DND-41 (cell line): Measurements from ENCODE around the gene ZNF132.
A peak's percentile ranks its signal among the peaks of the same experiment; 100 is the strongest.

Experiments used
- ATAC-seq: fragments of 200-7000 bp; cut with Tn5 transposase; 3 replicates; pipeline ENCODE4 v1.9.1; 2021; ENCODE audit warnings: low read depth; ENCODE audit not compliant: insufficient read depth
- DNase-seq: peaks from one replicate; pipeline ENCODE4 v3.0.0-alpha.2; 2020
- H2AFZ ChIP-seq: 2 replicates; pipeline ENCODE4 v1.6.0; 2012; ENCODE audit warnings: low read depth, low read length
- H3K27ac ChIP-seq: 2 replicates; pipeline ENCODE4 v1.5.1; 2012; ENCODE audit warnings: low read length, inconsistent platforms
- H3K27me3 ChIP-seq: fragments of 200-600 bp; sonication (generic); 2 replicates; pipeline ENCODE4 v1.6.0; 2012; ENCODE audit warnings: low read length, mild to moderate bottlenecking, inconsistent platforms; ENCODE audit not compliant: insufficient read depth, poor library complexity
- H3K36me3 ChIP-seq: 2 replicates; pipeline ENCODE4 v1.5.1; 2012; ENCODE audit warnings: low read length, inconsistent platforms; ENCODE audit not compliant: insufficient read depth
- H3K4me1 ChIP-seq: 2 replicates; pipeline ENCODE4 v1.5.1; 2012; ENCODE audit warnings: mild to moderate bottlenecking, low read length; ENCODE audit not compliant: insufficient read depth
- H3K4me2 ChIP-seq: 2 replicates; pipeline ENCODE4 v1.6.0; 2012; ENCODE audit warnings: mild to moderate bottlenecking, moderate library complexity, low read length, inconsistent platforms; ENCODE audit not compliant: insufficient read depth
- H3K4me3 ChIP-seq, 2 experiments: fragments of 200-600 bp in 1 of 2; shearing (Covaris generic) in 1 of 2; 2 replicates each; pipeline ENCODE4 v1.5.1; 2012 to 2016; ENCODE audit warnings: inconsistent platforms in 2 of 2, low read length in 2 of 2, mild to moderate bottlenecking in 2 of 2, low read depth in 1 of 2, moderate library complexity in 1 of 2
- H3K79me2 ChIP-seq: 2 replicates; pipeline ENCODE4 v1.6.0; 2012; ENCODE audit warnings: low read length, inconsistent platforms; ENCODE audit not compliant: insufficient read depth
- H3K9ac ChIP-seq: 2 replicates; pipeline ENCODE4 v1.6.0; 2012; ENCODE audit warnings: low read depth, mild to moderate bottlenecking, inconsistent platforms, low read length, moderate library complexity
- H3K9me3 ChIP-seq: 2 replicates; pipeline ENCODE4 v1.5.1; 2012; ENCODE audit warnings: low read length, moderate library complexity, mild to moderate bottlenecking, inconsistent platforms; ENCODE audit not compliant: insufficient read depth, severe bottlenecking
- H4K20me1 ChIP-seq: 2 replicates; pipeline ENCODE4 v1.6.0; 2012; ENCODE audit warnings: low read length; ENCODE audit not compliant: insufficient read depth
- CTCF ChIP-seq: IDR thresholded peaks from 2 replicates; pipeline ENCODE4 v1.5.1; 2012; ENCODE audit warnings: borderline replicate concordance, low read length, moderate library complexity, mild to moderate bottlenecking; ENCODE audit not compliant: poor library complexity, severe bottlenecking; ENCODE audit errors: extremely low read depth
- EZH2 ChIP-seq: IDR thresholded peaks from 3 replicates; pipeline ENCODE4 v1.6.1; 2012; ENCODE audit warnings: borderline replicate concordance, low read depth, mild to moderate bottlenecking, moderate library complexity, low read length, inconsistent platforms; ENCODE audit not compliant: severe bottlenecking

The ZNF132 gene

DNA sequence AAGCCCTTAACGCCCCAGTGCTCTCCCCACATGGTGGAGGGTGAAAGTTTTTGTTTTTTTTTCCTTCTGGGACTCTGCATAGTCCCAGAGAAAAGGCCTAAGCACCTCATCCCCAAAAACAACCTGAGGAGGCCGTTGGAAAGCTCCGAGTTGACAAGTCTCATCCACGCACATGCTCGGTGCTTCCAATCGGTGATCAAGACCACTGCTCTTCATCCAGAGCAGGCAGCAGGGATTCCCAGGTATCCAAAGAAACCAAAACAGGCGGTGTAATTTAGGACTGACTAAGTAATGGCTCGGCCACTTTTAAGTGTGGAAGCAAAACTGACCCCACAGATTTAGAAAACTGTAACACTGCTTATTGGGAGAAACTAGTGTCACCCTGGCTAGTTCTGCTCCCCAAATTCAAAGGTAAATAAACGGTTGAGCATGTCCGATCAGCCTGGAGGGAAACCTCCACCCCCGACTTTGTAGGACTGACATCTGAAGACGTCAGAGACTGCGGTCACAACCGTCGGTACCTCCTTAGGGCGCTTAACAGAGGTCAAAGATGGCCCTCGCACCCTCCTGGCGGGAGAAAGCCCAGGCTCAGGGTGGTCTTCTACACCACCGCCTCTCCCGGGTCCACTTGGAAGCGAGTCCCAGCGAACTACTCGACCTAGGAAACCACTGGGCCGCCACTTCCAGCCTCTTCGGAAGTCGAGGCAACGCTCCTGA is 35.2 kb upstream of the ZNF132 start:
- DNase-seq (no peak), ATAC-seq (peak; percentile 3)
- H4K20me1 ChIP-seq = peaks cover 8% of the 10 kb centered on the region; the same call in 1 of the 2 replicates
- TF ChIP-seq EZH2 = no peak
- no peak for TF ChIP-seq CTCF
- peak overlapping the region; percentile 94 for H3K9ac ChIP-seq
- peak overlapping the region; percentile 92 for H3K27ac ChIP-seq
- peak overlapping the region; percentile 96 for H3K4me2 ChIP-seq
- H3K4me1 ChIP-seq = peaks cover 38% of the 10 kb centered on the region
- 0 out of 2 replicates have a peak, but pooled peaks cover 8% of the 10 kb centered on the region for H3K79me2 ChIP-seq
- H2AFZ ChIP-seq = peak overlapping the region; percentile 81
- peak overlapping the region; percentile 36 to 88; a peak in 3 of 4 replicates for H3K4me3 ChIP-seq
- no peaks in the 10 kb centered on the region for H3K27me3 ChIP-seq
- H3K9me3 ChIP-seq = no peaks in the 10 kb centered on the region
- H3K36me3 ChIP-seq = peaks cover 43% of the 10 kb centered on the region

DNA sequence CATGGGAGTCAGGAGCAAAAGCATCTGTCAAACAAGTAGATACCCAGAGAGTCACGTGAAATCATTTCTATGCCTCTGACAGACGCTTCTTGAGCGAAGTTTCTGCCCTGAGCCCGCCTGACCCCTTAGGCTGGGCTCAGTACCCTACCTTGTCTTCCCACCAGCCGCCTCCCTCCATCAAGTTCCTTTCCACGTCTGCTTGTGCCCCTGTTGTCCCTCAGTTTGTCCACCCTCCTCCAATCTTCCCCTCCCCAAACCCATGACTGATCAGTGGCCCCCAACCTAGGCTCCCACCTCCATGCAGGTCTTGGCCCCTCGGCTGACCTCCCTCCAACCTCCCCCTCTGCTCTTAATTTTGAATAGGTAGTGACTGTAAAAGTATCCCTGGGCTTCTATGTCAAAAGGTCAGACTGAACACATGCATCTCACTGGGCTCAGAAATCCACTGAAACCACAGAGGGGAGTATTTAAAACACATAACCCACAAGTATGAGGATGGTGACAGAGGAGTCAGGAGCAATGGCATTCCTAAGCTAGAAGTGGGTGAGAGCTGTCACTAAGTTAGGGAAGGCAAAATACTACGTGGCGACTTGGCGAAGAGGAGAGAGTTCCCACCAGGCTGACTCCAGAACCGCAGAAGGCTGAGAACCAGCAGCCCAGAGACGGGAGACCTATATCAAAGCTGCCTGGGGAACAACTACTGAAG is 34.5 kb upstream of the ZNF132 start:
- no peaks in the 10 kb centered on the region for H3K27me3 ChIP-seq
- peak overlapping the region; percentile 96 for H3K4me2 ChIP-seq
- DNase-seq (no peak), ATAC-seq (no peak)
- peak overlapping the region; percentile 92; the same call in 1 of the 2 replicates for H3K27ac ChIP-seq
- H3K9me3 ChIP-seq = no peaks in the 10 kb centered on the region
- peaks cover 10% of the 10 kb centered on the region for H4K20me1 ChIP-seq
- H3K36me3 ChIP-seq = peaks cover 45% of the 10 kb centered on the region
- peak overlapping the region; percentile 94; the same call in 1 of the 2 replicates for H3K9ac ChIP-seq
- no peak for TF ChIP-seq EZH2
- no peak for TF ChIP-seq CTCF
- H3K4me1 ChIP-seq = peaks cover 38% of the 10 kb centered on the region
- peak overlapping the region in 1 of 2 experiments; percentile 88; a peak in 2 of 4 replicates for H3K4me3 ChIP-seq
- no peak overlapping the region for H2AFZ ChIP-seq
- peaks cover 10% of the 10 kb centered on the region for H3K79me2 ChIP-seq

- peaks cover 17% of the 10 kb centered on the region for H4K20me1 ChIP-seq
- DNase-seq (no peak), ATAC-seq (no peak)
- no peaks in the 10 kb centered on the region for H3K9me3 ChIP-seq
- H3K36me3 ChIP-seq = peaks cover 46% of the 10 kb centered on the region
- peaks cover 17% of the 10 kb centered on the region for H3K79me2 ChIP-seq
- H2AFZ ChIP-seq = no peak overlapping the region
- H3K4me1 ChIP-seq = peaks cover 44% of the 10 kb centered on the region
- H3K9ac ChIP-seq = no peak overlapping the region
- H3K4me2 ChIP-seq = no peak overlapping the region
- TF ChIP-seq CTCF = no peak
- no peak for TF ChIP-seq EZH2
- no peak overlapping the region for H3K27ac ChIP-seq
- no peaks in the 10 kb centered on the region for H3K27me3 ChIP-seq
- no peak overlapping the region for H3K4me3 ChIP-seq
Measured at GRCh38 chr19:58473775-58474174, 33.8 kb upstream of the ZNF132 start.
